MM.1S (cell line): ENCODE measurements around the gene PPIF.

Source experiments
- DNase-seq: peaks from one replicate; pipeline ENCODE4 v3.0.0-alpha.2; 2015
- H2AFZ ChIP-seq: fragments of 300-600 bp; sonication (generic); 2 replicates; pipeline ENCODE4 v1.6.0; 2016; ENCODE audit warnings: antibody characterized with exemption, low read length
- H3F3A ChIP-seq: fragments of 300-600 bp; sonication (generic); 2 replicates; pipeline ENCODE4 v1.6.1; 2016; ENCODE audit warnings: mild to moderate bottlenecking, antibody characterized with exemption, low read length, moderate library complexity, mixed read lengths; ENCODE audit not compliant: insufficient read depth
- H3K27ac ChIP-seq: fragments of 300-600 bp; sonication (generic); 2 replicates; pipeline ENCODE4 v1.5.1; 2016; ENCODE audit warnings: mild to moderate bottlenecking, low read length
- H3K27me3 ChIP-seq: fragments of 300-600 bp; sonication (generic); replicated peaks from 2 replicates; pipeline ENCODE4 v1.6.0; 2016; ENCODE audit warnings: low read length; ENCODE audit not compliant: insufficient read depth
- H3K36me3 ChIP-seq: fragments of 300-600 bp; sonication (generic); replicated peaks from 2 replicates; pipeline ENCODE4 v1.6.1; 2016; ENCODE audit warnings: mild to moderate bottlenecking, low read length, mixed read lengths; ENCODE audit not compliant: insufficient read depth
- H3K4me1 ChIP-seq: fragments of 300-600 bp; sonication (generic); 2 replicates; pipeline ENCODE4 v1.6.1; 2016; ENCODE audit warnings: low read length, mixed read lengths
- H3K4me2 ChIP-seq: fragments of 300-600 bp; sonication (generic); 2 replicates; pipeline ENCODE4 v1.6.0; 2016; ENCODE audit warnings: low read depth, low read length
- H3K4me3 ChIP-seq: fragments of 300-600 bp; sonication (generic); 2 replicates; pipeline ENCODE4 v1.5.1; 2016; ENCODE audit warnings: low read length, mixed read lengths
- H3K79me2 ChIP-seq: fragments of 300-600 bp; sonication (generic); 2 replicates; pipeline ENCODE4 v1.6.1; 2016; ENCODE audit warnings: mixed run types, low read length, mixed read lengths
- H3K9ac ChIP-seq: fragments of 300-600 bp; sonication (generic); 2 replicates; pipeline ENCODE4 v1.6.1; 2016; ENCODE audit warnings: low read length, mixed read lengths
- H3K9me2 ChIP-seq: fragments of 300-600 bp; sonication (generic); replicated peaks from 2 replicates; pipeline ENCODE4 v1.6.1; 2016; ENCODE audit warnings: mild to moderate bottlenecking, low read length, mixed read lengths; ENCODE audit not compliant: insufficient read depth
- H3K9me3 ChIP-seq: fragments of 300-600 bp; sonication (generic); replicated peaks from 2 replicates; pipeline ENCODE4 v1.6.1; 2016; ENCODE audit warnings: mild to moderate bottlenecking, low read length, mixed read lengths; ENCODE audit not compliant: insufficient read depth
- H4K20me1 ChIP-seq: fragments of 300-600 bp; sonication (generic); 2 replicates; pipeline ENCODE4 v1.6.1; 2016; ENCODE audit warnings: mild to moderate bottlenecking, low read length, moderate library complexity, mixed read lengths; ENCODE audit not compliant: insufficient read depth
- CTCF ChIP-seq: fragments of 300-600 bp; sonication (generic); IDR thresholded peaks from 2 replicates; pipeline ENCODE4 v1.5.1; 2016; ENCODE audit warnings: antibody characterized with exemption, low read length, mixed read lengths
- EZH2 ChIP-seq: fragments of 300-600 bp; sonication (generic); optimal IDR thresholded peaks from 2 replicates; pipeline ENCODE3; 2017; ENCODE audit warnings: low read depth, mild to moderate bottlenecking, antibody characterized with exemption, low read length, mixed read lengths
- EZH2phosphoT487 ChIP-seq: fragments of 300-600 bp; sonication (generic); IDR thresholded peaks from 2 replicates; pipeline ENCODE4 v1.6.1; 2018; ENCODE audit warnings: antibody characterized with exemption, low read length

The PPIF gene

GRCh38 chr10:79401015-79401921, 54.0 kb downstream of the PPIF start:
- Histone ChIP-seq H3K9me3 (no peaks in the 10 kb centered on the region), H3K4me1 (peaks cover 10% of the 10 kb centered on the region), H4K20me1 (no peaks in the 10 kb centered on the region), H2AFZ (no peak overlapping the region), H3K9ac (no peak overlapping the region), H3K27ac (no peak overlapping the region), H3K9me2 (no peaks in the 10 kb centered on the region), H3K4me3 (no peak overlapping the region), H3F3A (no peaks in the 10 kb centered on the region), H3K27me3 (no peaks in the 10 kb centered on the region), H3K79me2 (no peaks in the 10 kb centered on the region), H3K36me3 (no peaks in the 10 kb centered on the region), H3K4me2 (no peak overlapping the region)
- no peak for DNase-seq
- TF ChIP-seq EZH2 (no peak), EZH2phosphoT487 (no peak), CTCF (no peak)

GRCh38 chr10:79402625-79402946, 55.3 kb downstream of the PPIF start:
- Histone ChIP-seq H3K4me3 (no peak overlapping the region), H4K20me1 (no peaks in the 10 kb centered on the region), H3K9me3 (no peaks in the 10 kb centered on the region), H3K27me3 (no peaks in the 10 kb centered on the region), H3K4me1 (peaks cover 10% of the 10 kb centered on the region), H3K9ac (no peak overlapping the region), H3K9me2 (no peaks in the 10 kb centered on the region), H3K27ac (no peak overlapping the region), H2AFZ (no peak overlapping the region), H3F3A (no peaks in the 10 kb centered on the region), H3K36me3 (no peaks in the 10 kb centered on the region), H3K79me2 (no peaks in the 10 kb centered on the region), H3K4me2 (no peak overlapping the region)
- TF ChIP-seq CTCF (no peak), EZH2phosphoT487 (no peak), EZH2 (no peak)
- no peak for DNase-seq

GRCh38 chr10:79402951-79403350, 55.7 kb downstream of the PPIF start:
- Histone ChIP-seq H3F3A (no peaks in the 10 kb centered on the region), H3K9me3 (no peaks in the 10 kb centered on the region), H3K27ac (no peak overlapping the region), H4K20me1 (no peaks in the 10 kb centered on the region), H3K9me2 (no peaks in the 10 kb centered on the region), H2AFZ (no peak overlapping the region), H3K4me1 (peaks cover 10% of the 10 kb centered on the region), H3K27me3 (no peaks in the 10 kb centered on the region), H3K9ac (no peak overlapping the region), H3K36me3 (no peaks in the 10 kb centered on the region), H3K4me2 (no peak overlapping the region), H3K4me3 (no peak overlapping the region), H3K79me2 (no peaks in the 10 kb centered on the region)
- TF ChIP-seq CTCF = no peak
- DNase-seq = no peak
